ENCODE data around the gene DNM1. TPM values are rescaled to one million over a fixed set of nuclear protein-coding genes. Genes with fewer than 3 reads are reported as not detected.

Gene DNM1
- total and polyA plus RNA-seq, 2 donors (not counting 3 experiments of a cell fraction or from before 2014, with no cell fraction given), result 0.59 to 2.9 TPM

DNA sequence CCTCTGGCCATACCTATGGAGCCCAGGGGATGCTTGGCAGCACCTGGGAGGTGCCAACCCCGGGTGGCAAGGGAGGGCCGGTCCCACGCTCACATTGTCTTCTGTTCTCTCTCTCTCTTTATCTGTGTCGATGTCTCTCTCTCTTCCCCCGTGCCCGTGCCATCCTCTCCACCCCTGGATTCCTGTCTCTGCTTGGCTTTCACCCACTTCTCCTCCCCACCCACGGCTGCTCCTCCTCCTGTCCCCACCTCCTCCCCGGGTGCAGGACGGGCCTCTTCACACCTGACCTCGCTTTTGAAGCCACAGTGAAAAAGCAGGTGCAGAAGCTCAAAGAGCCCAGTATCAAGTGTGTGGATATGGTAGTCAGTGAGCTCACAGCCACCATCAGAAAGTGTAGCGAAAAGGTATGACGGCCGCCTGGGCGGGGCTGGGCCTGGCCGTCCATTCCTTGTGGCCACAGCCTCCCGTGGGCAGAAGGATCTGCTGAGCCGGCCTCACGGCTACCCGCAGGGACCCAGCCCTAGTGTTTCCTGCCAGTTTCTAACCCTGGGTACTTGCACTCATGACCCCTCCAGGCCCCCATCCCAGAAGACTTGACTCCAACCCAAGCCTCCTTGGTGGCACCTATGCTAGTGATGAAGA, 22.7 kb downstream of the DNM1 start:
- POLR2A ChIA-PET, result no interaction called here
- CTCF ChIA-PET, result interaction anchor here (1.1 kb wide), 1 partner anchor 16 kb away, joined by 3 read pairs; no protein-coding TSS in a partner anchor
- H3K27ac ChIP-seq (ENCODE audit: insufficient read depth, low read depth, low read length), result no peak overlapping the region

More for the DNA sequence above, 22.7 kb downstream of the DNM1 start:
- no peak overlapping the region for H3K4me2 ChIP-seq (ENCODE audit: insufficient read depth, low read length)
- no peak overlapping the region for H3K9ac ChIP-seq (replicated peaks; ENCODE audit: extremely low read depth, insufficient read depth, low read length)
- no peaks in the 10 kb centered on the region for H3K36me3 ChIP-seq (ENCODE audit: control insufficient read depth in 2 of 2, extremely low read depth in 1 of 2, insufficient read depth in 2 of 2, low read length in 2 of 2)
- FAIRE-seq, result no peak
- no peaks in the 10 kb centered on the region for H3K9me1 ChIP-seq (replicated peaks; ENCODE audit: control insufficient read depth, extremely low read depth, insufficient read depth, low read length)
- no peak overlapping the region for H2AFZ ChIP-seq (ENCODE audit: low read depth, low read length)
- H4K20me1 ChIP-seq (replicated peaks; ENCODE audit: control insufficient read depth, extremely low read depth, insufficient read depth, low read length), result no peaks in the 10 kb centered on the region
- no peak for DNase-seq (ENCODE audit: low read depth, low spot score)
- H3K79me2 ChIP-seq (ENCODE audit: control insufficient read depth, insufficient read depth, low read length), result no peaks in the 10 kb centered on the region
- BruUV-seq (replicated peaks), result no TSS peak
- H3K27me3 ChIP-seq (ENCODE audit: control insufficient read depth in 2 of 2, insufficient read depth in 2 of 2, low read length in 2 of 2), result no peaks in the 10 kb centered on the region
- no peaks in the 10 kb centered on the region for H3K9me3 ChIP-seq (replicated peaks; ENCODE audit: control insufficient read depth, insufficient read depth, low read length)
- TF ChIP-seq GATA2 (IDR thresholded peaks at IDR 0.05; ENCODE audit: insufficient read depth, insufficient read length, low read depth, low read length), result no peak
- TF ChIP-seq, protein P1, sequence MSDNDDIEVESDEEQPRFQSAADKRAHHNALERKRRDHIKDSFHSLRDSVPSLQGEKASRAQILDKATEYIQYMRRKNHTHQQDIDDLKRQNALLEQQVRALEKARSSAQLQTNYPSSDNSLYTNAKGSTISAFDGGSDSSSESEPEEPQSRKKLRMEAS (IDR thresholded peaks at IDR 0.05; ENCODE audit: insufficient read depth, insufficient read length), result no peak
- TF ChIP-seq MYC (IDR thresholded peaks at IDR 0.05; ENCODE audit: low read depth, low read length), result no peak
- no peak for TF ChIP-seq POLR2AphosphoS5 (IDR thresholded peaks at IDR 0.05; ENCODE audit: insufficient read depth, low read depth, low read length)
- TF ChIP-seq JUN (IDR thresholded peaks at IDR 0.05; ENCODE audit: borderline replicate concordance, insufficient read depth, insufficient read length, low read depth), result no peak
- no peak for TF ChIP-seq EZH2 (IDR thresholded peaks at IDR 0.05; ENCODE audit: borderline replicate concordance, low read depth, low read length, severe bottlenecking)
- TF ChIP-seq, protein P2, sequence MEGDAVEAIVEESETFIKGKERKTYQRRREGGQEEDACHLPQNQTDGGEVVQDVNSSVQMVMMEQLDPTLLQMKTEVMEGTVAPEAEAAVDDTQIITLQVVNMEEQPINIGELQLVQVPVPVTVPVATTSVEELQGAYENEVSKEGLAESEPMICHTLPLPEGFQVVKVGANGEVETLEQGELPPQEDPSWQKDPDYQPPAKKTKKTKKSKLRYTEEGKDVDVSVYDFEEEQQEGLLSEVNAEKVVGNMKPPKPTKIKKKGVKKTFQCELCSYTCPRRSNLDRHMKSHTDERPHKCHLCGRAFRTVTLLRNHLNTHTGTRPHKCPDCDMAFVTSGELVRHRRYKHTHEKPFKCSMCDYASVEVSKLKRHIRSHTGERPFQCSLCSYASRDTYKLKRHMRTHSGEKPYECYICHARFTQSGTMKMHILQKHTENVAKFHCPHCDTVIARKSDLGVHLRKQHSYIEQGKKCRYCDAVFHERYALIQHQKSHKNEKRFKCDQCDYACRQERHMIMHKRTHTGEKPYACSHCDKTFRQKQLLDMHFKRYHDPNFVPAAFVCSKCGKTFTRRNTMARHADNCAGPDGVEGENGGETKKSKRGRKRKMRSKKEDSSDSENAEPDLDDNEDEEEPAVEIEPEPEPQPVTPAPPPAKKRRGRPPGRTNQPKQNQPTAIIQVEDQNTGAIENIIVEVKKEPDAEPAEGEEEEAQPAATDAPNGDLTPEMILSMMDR (IDR thresholded peaks at IDR 0.05; ENCODE audit: extremely low read depth in 1 of 2, insufficient read depth in 1 of 2, low read depth in 1 of 2, low read length in 2 of 2), result no peak
- no peak for TF ChIP-seq POLR2A (IDR thresholded peaks at IDR 0.05; ENCODE audit: low read depth, low read length)
- TF ChIP-seq FOS (IDR thresholded peaks at IDR 0.05; ENCODE audit: borderline replicate concordance, insufficient read depth, low read length), result no peak
- intact Hi-C loops (cut with micrococcal nuclease), result no loop called here
- H3K4me3 ChIP-seq (replicated peaks in 1 of 3; ENCODE audit: insufficient read depth in 1 of 3, low read depth in 1 of 3, low read length in 3 of 3), result no peak overlapping the region
- no peaks in the 10 kb centered on the region for H3K4me1 ChIP-seq (ENCODE audit: control insufficient read depth, extremely low read depth, insufficient read depth, low read length)
- dilution Hi-C loops (cut with MboI; ENCODE audit: extremely low pct_ligation_motif_present, low sequenced_read_pairs), result no loop called here
